B cell (primary cell): ENCODE measurements around the gene KCNN2. TPM values are rescaled to one million over a fixed set of nuclear protein-coding genes. Genes with fewer than 3 reads are reported as not detected.

Experiments
- ATAC-seq: fragments of 200-7000 bp; cut with Tn5 transposase; one replicate; pipeline ENCODE4 v1.10.0; 2021; ENCODE audit warnings: low read depth, mild to moderate bottlenecking, moderate number of reproducible peaks, moderate library complexity
- CTCF ChIA-PET: fragments of 350-600 bp; sonication (Branson Sonifier 250); formaldehyde crosslinking; loops from one replicate; lab custom pipeline; 2021; ENCODE audit warnings: antibody characterized with exemption, inconsistent platforms; lab: Charles Lee
- POLR2A ChIA-PET: fragments of 350-600 bp; sonication (Branson Sonifier 250); formaldehyde crosslinking; loops from one replicate; lab custom pipeline; 2021; ENCODE audit warnings: antibody characterized with exemption; lab: Charles Lee
- DNase-seq: peaks from one replicate; pipeline ENCODE4 v3.0.0; 2013
- H2AFZ ChIP-seq: 2 replicates; pipeline ENCODE4 v1.6.1; 2012; ENCODE audit warnings: mild to moderate bottlenecking, low read depth, low read length; ENCODE audit not compliant: insufficient read depth, poor library complexity, severe bottlenecking
- H3K27ac ChIP-seq, 2 donors: 1 replicate in 1 of 2; 2 replicates in 1 of 2; pipeline ENCODE4 v1.5.1; 2012 to 2013; ENCODE audit warnings: low read length in 2 of 2, mild to moderate bottlenecking in 2 of 2, moderate library complexity in 1 of 2
- H3K27me3 ChIP-seq, 4 experiments: fragments of 200-600 bp in 1 of 4; sonication (generic) in 1 of 4; replicated peaks in 1 of 4; 1 replicate in 2 of 4; 2 replicates in 2 of 4; pipeline versions ENCODE4 v1.6.1 to v1.7.0; 2013 to 2016; ENCODE audit warnings: low read length in 3 of 4, mild to moderate bottlenecking in 2 of 4, mixed read lengths in 1 of 4, moderate library complexity in 1 of 4; ENCODE audit not compliant: insufficient read depth in 4 of 4, control insufficient read depth in 3 of 4; ENCODE audit errors: control extremely low read depth in 1 of 4
- H3K36me3 ChIP-seq, 2 experiments: replicated peaks in 1 of 2; 1 replicate in 1 of 2; 2 replicates in 1 of 2; pipeline versions ENCODE4 v1.6.1 to v1.7.1; 2013; ENCODE audit warnings: low read length in 1 of 2; ENCODE audit not compliant: insufficient read depth in 2 of 2, control insufficient read depth in 1 of 2; ENCODE audit errors: control extremely low read depth in 1 of 2, extremely low read depth in 1 of 2
- H3K4me1 ChIP-seq, 2 donors: fragments of 200-600 bp in 1 of 2; sonication (generic) in 1 of 2; 1 replicate in 1 of 2; 2 replicates in 1 of 2; pipeline versions ENCODE4 v1.5.1 to v1.6.1; 2013 to 2017; ENCODE audit warnings: low read length in 2 of 2; ENCODE audit not compliant: control insufficient read depth in 2 of 2, insufficient read depth in 2 of 2
- H3K4me2 ChIP-seq: replicated peaks from 2 replicates; pipeline ENCODE3; 2012; ENCODE audit warnings: mild to moderate bottlenecking, low read depth, low read length; ENCODE audit not compliant: poor library complexity, severe bottlenecking
- H3K4me3 ChIP-seq, 5 experiments: fragments of 200-600 bp in 1 of 5; sonication (generic) in 1 of 5; 1 replicate in 3 of 5; 2 replicates in 2 of 5; pipeline versions ENCODE4 v1.5.1 to v1.7.0; 2011 to 2016; ENCODE audit warnings: low read length in 4 of 5, mild to moderate bottlenecking in 4 of 5, low read depth in 2 of 5, control low read depth in 1 of 5, moderate library complexity in 1 of 5; ENCODE audit not compliant: insufficient read depth in 1 of 5; ENCODE audit errors: control extremely low read depth in 1 of 5, extremely low read depth in 1 of 5
- H3K79me2 ChIP-seq: fragments of 200-600 bp; sonication (generic); one replicate; pipeline ENCODE4 v1.6.0; 2016; ENCODE audit warnings: low read length; ENCODE audit not compliant: control insufficient read depth, insufficient read depth
- H3K9ac ChIP-seq: fragments of 200-600 bp; sonication (generic); 2 replicates; pipeline ENCODE4 v1.6.1; 2017; ENCODE audit warnings: mild to moderate bottlenecking, low read length, moderate library complexity
- H3K9me3 ChIP-seq, 3 donors: one replicate each; pipeline versions ENCODE4 v1.6.1 to v1.7.1; 2013; ENCODE audit warnings: low read length in 2 of 3; ENCODE audit not compliant: control insufficient read depth in 2 of 3, insufficient read depth in 1 of 3; ENCODE audit errors: control extremely low read depth in 1 of 3
- H4K20me1 ChIP-seq: 2 replicates; pipeline ENCODE4 v1.6.0; 2012; ENCODE audit warnings: mild to moderate bottlenecking, low read length; ENCODE audit not compliant: insufficient read depth, control insufficient read depth, poor library complexity, severe bottlenecking
- H3K27ac Mint-ChIP-seq: one replicate; pipeline ENCODE4 v1.8.0; 2021; ENCODE audit warnings: mixed read lengths
- H3K27me3 Mint-ChIP-seq: one replicate; pipeline ENCODE4 v1.8.0; 2021; ENCODE audit warnings: mixed read lengths
- H3K4me1 Mint-ChIP-seq: one replicate; pipeline ENCODE4 v1.8.0; 2021; ENCODE audit warnings: mixed read lengths
- H3K4me3 Mint-ChIP-seq: one replicate; pipeline ENCODE4 v1.8.0; 2021; ENCODE audit warnings: mixed read lengths
- H3K9me3 Mint-ChIP-seq: one replicate; pipeline ENCODE4 v1.8.0; 2022; ENCODE audit warnings: mixed read lengths; ENCODE audit not compliant: insufficient read depth
- CTCF ChIP-seq: fragments of 200-600 bp; IDR thresholded peaks from one replicate; pipeline ENCODE4 v1.8.0; 2022; ENCODE audit warnings: antibody characterized with exemption, mild to moderate bottlenecking
- EZH2 ChIP-seq: IDR thresholded peaks from 2 replicates; pipeline ENCODE4 v1.6.1; 2012; ENCODE audit warnings: borderline replicate concordance, low read depth, mild to moderate bottlenecking, moderate library complexity, low read length; ENCODE audit not compliant: insufficient read depth, poor library complexity, severe bottlenecking
- WGBS: methylation state at CpG from one replicate; pipeline ENCODE4 v1.1.5; 2013; ENCODE audit warnings: missing lambda C conversion rate; ENCODE audit not compliant: insufficient coverage; 5-methylcytosine and 5-hydroxymethylcytosine counted together
- intact Hi-C: fragments of 100-400 bp; cut with micrococcal nuclease; formaldehyde crosslinking; loops from one replicate; pipeline ENCODE4 v1.10.0; 2022
- polyA plus RNA-seq: library from polyadenylated mRNA; depleted of rRNA; stranded (reverse); fragments of >200 nt; gene quantifications from 2 replicates; pipeline ENCODE4 v1.2.3, GENCODE V29; 2012
- total RNA-seq, 2 donors: library from RNA; stranded (reverse); fragments of 120-200 nt in 1 of 2; gene quantifications; 1 replicate in 1 of 2; 2 replicates in 1 of 2; pipeline versions ENCODE4 v1.2.3 to v1.2.4, GENCODE V29; 2013 to 2022

The KCNN2 gene
- total and polyA plus RNA-seq, 2 donors (not counting 1 experiment from before 2014, with no cell fraction given): not detected

GRCh38 chr5:114332493-114332892 lies 29.4 kb upstream of the KCNN2 start:
- Histone ChIP-seq H3K36me3 (no peaks in the 10 kb centered on the region), H3K79me2 (no peaks in the 10 kb centered on the region), H3K27me3 (no peaks in the 10 kb centered on the region), H4K20me1 (no peaks in the 10 kb centered on the region), H2AFZ (no peak overlapping the region), H3K27ac (no peak overlapping the region), H3K9ac (no peak overlapping the region), H3K4me1 (no peaks in the 10 kb centered on the region), H3K9me3 (no peaks in the 10 kb centered on the region), H3K4me3 (no peak overlapping the region), H3K4me2 (no peak overlapping the region)
- no peaks in the 10 kb centered on the region for H3K4me1 Mint-ChIP-seq
- H3K27me3 Mint-ChIP-seq: peaks cover 6% of the 10 kb centered on the region
- ATAC-seq (no peak), DNase-seq (no peak)
- ChIA-PET POLR2A (no interaction called here), CTCF (no interaction called here)
- intact Hi-C loops: no loop called here
- no peak overlapping the region for H3K27ac Mint-ChIP-seq
- H3K4me3 Mint-ChIP-seq: no peak overlapping the region
- TF ChIP-seq EZH2 (no peak), CTCF (no peak)
- H3K9me3 Mint-ChIP-seq: peaks cover 2% of the 10 kb centered on the region

DNA sequence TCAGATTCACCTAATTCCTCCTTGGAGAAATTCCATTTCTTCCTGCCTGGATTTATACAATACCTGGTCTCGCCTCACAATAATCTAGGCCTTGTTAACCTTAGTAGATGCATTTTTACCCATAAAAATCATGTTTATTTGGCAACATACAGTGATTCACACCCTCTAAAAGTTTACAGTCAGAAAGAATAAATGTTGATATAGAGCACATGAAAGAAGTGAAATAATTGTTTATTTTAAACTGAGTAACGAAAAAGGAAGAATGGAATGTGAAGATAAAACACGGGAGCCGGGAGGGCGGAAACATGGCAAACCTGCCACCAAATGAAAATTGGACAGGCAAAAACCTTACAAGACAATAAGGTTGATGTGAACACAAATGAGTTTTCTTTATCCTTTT lies 28.9 kb upstream of the KCNN2 start:
- Histone ChIP-seq H3K4me3 (no peak overlapping the region), H3K4me1 (no peaks in the 10 kb centered on the region), H4K20me1 (no peaks in the 10 kb centered on the region), H3K9ac (no peak overlapping the region), H2AFZ (no peak overlapping the region), H3K4me2 (no peak overlapping the region), H3K27me3 (no peaks in the 10 kb centered on the region), H3K36me3 (no peaks in the 10 kb centered on the region), H3K27ac (no peak overlapping the region), H3K9me3 (no peaks in the 10 kb centered on the region), H3K79me2 (no peaks in the 10 kb centered on the region)
- TF ChIP-seq EZH2 (no peak), CTCF (no peak)
- 70% methylated on average over 2 of the region's 5 CpGs for WGBS
- ATAC-seq (no peak), DNase-seq (no peak)
- Mint-ChIP-seq H3K27me3 (peaks cover 6% of the 10 kb centered on the region), H3K4me3 (no peak overlapping the region), H3K4me1 (no peaks in the 10 kb centered on the region), H3K9me3 (peaks cover 2% of the 10 kb centered on the region), H3K27ac (no peak overlapping the region)
- intact Hi-C loops: no loop called here
- ChIA-PET POLR2A (no interaction called here), CTCF (no interaction called here)
